Measurements from ENCODE around the gene SDK1.

GRCh38 chr7:3300651-3301448 is at the start of gene SDK1:
- peak in 1 of 2 donors; percentile 46 for TF ChIP-seq POLR2A (IDR thresholded peaks at IDR 0.05)
- TF ChIP-seq CTCF (IDR thresholded peaks at IDR 0.05): peak; percentile 76 to 95 (median 89)
- TF ChIP-seq POLR2AphosphoS5 (IDR thresholded peaks at IDR 0.05; ENCODE audit: insufficient read depth in 1 of 2, low read depth in 1 of 2): no peak

Data from vagina (tissue), 2 donors.